IPS-NIHi11 (cell line): ENCODE results near the gene LAMB3.

ENCODE experiments used
- DNase-seq: peaks from one replicate; pipeline ENCODE4 v3.0.0; 2012; ENCODE audit warnings: mixed read lengths, low spot score

The LAMB3 gene

GRCh38 chr1:209633335-209633997, 18.8 kb downstream of the LAMB3 start:
- no peak for DNase-seq

GRCh38 chr1:209630383-209631225, 21.6 kb downstream of the LAMB3 start:
- DNase-seq = peak; percentile 65

- no peak for DNase-seq
Measured at GRCh38 chr1:209629621-209630382, 22.4 kb downstream of the LAMB3 start.

- no peak for DNase-seq
Measured at GRCh38 chr1:209628618-209629299, 23.5 kb downstream of the LAMB3 start.

GRCh38 chr1:209627732-209628196, 24.5 kb downstream of the LAMB3 start:
- peak; percentile 89 for DNase-seq

- no peak for DNase-seq
Measured at GRCh38 chr1:209627027-209627731, 25.0 kb downstream of the LAMB3 start.

- no peak for DNase-seq
Measured at GRCh38 chr1:209626346-209627026, 25.7 kb downstream of the LAMB3 start.

GRCh38 chr1:209625791-209626285, 26.4 kb downstream of the LAMB3 start:
- DNase-seq = no peak

- DNase-seq = no peak
Measured at GRCh38 chr1:209624558-209625549, 27.4 kb downstream of the LAMB3 start.

- DNase-seq = no peak
Measured at GRCh38 chr1:209622841-209623829, 29.1 kb downstream of the LAMB3 start.

- DNase-seq = no peak
Measured at GRCh38 chr1:209621741-209622655, 30.2 kb downstream of the LAMB3 start.

- DNase-seq = no peak
Measured at GRCh38 chr1:209621286-209621685, 30.9 kb downstream of the LAMB3 start.

GRCh38 chr1:209620487-209620884, 31.7 kb downstream of the LAMB3 start:
- no peak for DNase-seq

- DNase-seq = no peak
Measured at GRCh38 chr1:209619696-209620486, 32.3 kb downstream of the LAMB3 start.

GRCh38 chr1:209618756-209619420, 33.3 kb downstream of the LAMB3 start:
- no peak for DNase-seq

- no peak for DNase-seq
Measured at GRCh38 chr1:209618291-209618690, 33.9 kb downstream of the LAMB3 start.
